Common myeloid progenitor, CD34-positive (primary cell): ENCODE data around the gene ALOX15B.

Experiments
- CTCF ChIA-PET: fragments of 350-600 bp; sonication (Branson Sonifier 250); formaldehyde crosslinking; loops from one replicate; lab custom pipeline; 2021; ENCODE audit warnings: antibody characterized with exemption; lab: Charles Lee
- POLR2A ChIA-PET: fragments of 350-600 bp; sonication (Branson Sonifier 250); formaldehyde crosslinking; loops from one replicate; lab custom pipeline; 2021; ENCODE audit warnings: antibody characterized with exemption; lab: Charles Lee
- DNase-seq, 3 donors: peaks; one replicate each; pipeline versions ENCODE4 v3.0.0 to v3.0.0-alpha.2; 2013
- H3K27ac ChIP-seq, 2 experiments: 1 replicate in 1 of 2; 2 replicates in 1 of 2; pipeline ENCODE4 v1.7.0; 2013; ENCODE audit warnings: inconsistent platforms in 2 of 2, low read length in 2 of 2, mild to moderate bottlenecking in 2 of 2, low read depth in 1 of 2, moderate library complexity in 1 of 2; ENCODE audit not compliant: severe bottlenecking in 2 of 2, insufficient read depth in 1 of 2, poor library complexity in 1 of 2
- H3K27me3 ChIP-seq, 5 experiments: replicated peaks in 2 of 5; 1 replicate in 3 of 5; 2 replicates in 2 of 5; pipeline versions ENCODE4 v1.6.1 to v1.7.0; 2013; ENCODE audit warnings: low read length in 4 of 5, mild to moderate bottlenecking in 2 of 5, moderate library complexity in 2 of 5, inconsistent platforms in 1 of 5; ENCODE audit not compliant: insufficient read depth in 5 of 5, control insufficient read depth in 4 of 5
- H3K36me3 ChIP-seq, 4 experiments: 1 replicate in 2 of 4; 2 replicates in 2 of 4; pipeline versions ENCODE4 v1.6.1 to v1.7.0; 2013; ENCODE audit warnings: low read length in 3 of 4, control low read depth in 1 of 4, mild to moderate bottlenecking in 1 of 4; ENCODE audit not compliant: control insufficient read depth in 4 of 4, insufficient read depth in 4 of 4
- H3K4me1 ChIP-seq, 4 experiments: 1 replicate in 3 of 4; 2 replicates in 1 of 4; pipeline versions ENCODE4 v1.6.1 to v1.7.1; 2013; ENCODE audit warnings: low read length in 3 of 4, mild to moderate bottlenecking in 3 of 4, control low read depth in 1 of 4, inconsistent platforms in 1 of 4, moderate library complexity in 1 of 4; ENCODE audit not compliant: control insufficient read depth in 4 of 4, insufficient read depth in 4 of 4; ENCODE audit errors: control extremely low read depth in 1 of 4
- H3K4me3 ChIP-seq, 7 experiments: 1 replicate in 4 of 7; 2 replicates in 3 of 7; pipeline versions ENCODE4 v1.5.1 to v1.7.0; 2013; ENCODE audit warnings: mild to moderate bottlenecking in 7 of 7, low read length in 6 of 7, moderate library complexity in 6 of 7, inconsistent platforms in 2 of 7, low read depth in 2 of 7, control low read depth in 1 of 7; ENCODE audit not compliant: insufficient read depth in 4 of 7, control insufficient read depth in 1 of 7; ENCODE audit errors: extremely low read depth in 1 of 7
- H3K9me3 ChIP-seq, 5 experiments: 1 replicate in 4 of 5; 2 replicates in 1 of 5; pipeline versions ENCODE4 v1.6.1 to v1.7.1; 2013; ENCODE audit warnings: low read length in 4 of 5, mild to moderate bottlenecking in 2 of 5, inconsistent platforms in 1 of 5, low read depth in 1 of 5, moderate library complexity in 1 of 5; ENCODE audit not compliant: control insufficient read depth in 4 of 5, insufficient read depth in 2 of 5; ENCODE audit errors: control extremely low read depth in 1 of 5
- WGBS: methylation state at CpG from one replicate; pipeline ENCODE4 v1.1.5; 2013; ENCODE audit not compliant: insufficient coverage; 5-methylcytosine and 5-hydroxymethylcytosine counted together

The ALOX15B gene

DNA sequence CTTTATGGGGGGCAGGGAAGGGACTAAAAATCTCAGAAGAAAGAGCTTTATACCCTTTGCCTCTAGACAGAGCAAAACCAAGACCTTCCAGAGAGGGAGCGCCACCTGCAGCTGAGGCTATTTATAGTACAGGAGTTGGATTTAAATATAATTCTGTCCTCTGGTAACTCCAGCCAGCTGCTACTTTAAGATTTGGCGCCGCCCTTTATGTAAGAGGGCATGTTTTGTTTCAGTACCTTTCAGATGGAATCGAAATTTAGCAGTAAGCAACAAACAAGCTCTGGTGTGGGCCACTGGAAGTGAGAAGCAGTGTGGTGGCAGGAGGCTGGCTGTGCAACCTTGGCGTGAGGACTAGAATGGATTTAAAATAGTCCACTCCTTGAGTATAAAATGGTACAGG, 41.7 kb upstream of the ALOX15B start:
- Histone ChIP-seq H3K27me3 (no peaks in the 10 kb centered on the region), H3K36me3 (no peaks in the 10 kb centered on the region), H3K4me3 (peak overlapping the region in 1 of 7 experiments; percentile 30), H3K9me3 (no peaks in the 10 kb centered on the region), H3K4me1 (peaks cover 4 to 20% (median 15%) of the 10 kb centered on the region in 4 experiments), H3K27ac (no peak overlapping the region)
- WGBS, result 16% methylated on average over 5 of the region's 5 CpGs
- DNase-seq, result peak; percentile 57 to 83 (median 81)
- CTCF ChIA-PET, result interaction anchor here (1.0 to 3.5 kb wide), 15 partner anchors 9 to 98 kb away, joined by 3 to 32 read pairs (median 5); no protein-coding TSS in a partner anchor
- POLR2A ChIA-PET, result interaction anchor here (1.0 kb wide), 1 partner anchor 127 kb away, joined by 3 read pairs; no protein-coding TSS in a partner anchor

DNA sequence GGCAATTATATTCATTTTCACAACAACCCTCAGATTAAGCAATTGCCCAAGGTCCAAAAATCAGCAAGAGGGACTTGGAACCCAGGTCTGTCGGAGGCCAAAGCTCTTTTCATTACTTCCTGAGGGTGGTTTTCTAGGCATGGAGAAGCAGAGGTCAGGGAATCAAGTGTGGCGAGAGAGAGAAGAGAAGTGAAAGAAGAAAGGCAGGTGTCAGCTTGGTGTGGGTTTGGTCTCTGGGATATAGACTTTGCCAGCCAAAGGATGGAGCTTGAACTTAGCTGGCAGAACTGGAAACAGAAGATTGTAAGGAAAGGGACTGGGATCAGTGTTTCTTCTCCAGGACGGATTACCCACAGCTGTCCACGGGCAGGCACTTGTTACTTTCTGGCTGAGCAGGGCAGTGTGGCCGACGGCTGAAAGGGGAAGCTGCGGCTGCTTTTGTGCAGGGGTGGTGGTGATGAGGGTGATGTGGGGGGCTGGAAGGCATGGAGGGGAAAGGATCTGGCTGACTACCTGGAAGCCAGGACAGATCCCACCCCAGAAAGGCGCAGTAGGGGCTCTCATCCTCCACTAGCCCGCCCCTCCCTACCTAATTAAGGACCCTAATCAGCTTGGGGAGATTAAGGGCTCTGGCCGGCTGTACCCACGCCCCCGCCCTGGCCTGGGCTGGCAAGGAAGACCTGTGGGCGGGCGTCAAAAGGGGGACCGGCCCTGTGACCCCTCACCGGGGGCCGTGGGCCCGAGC, 36.7 kb upstream of the ALOX15B start, which contains the start of gene GUCY2D:
GUCY2D (plus strand) TSS at position 640 of the 745 bp plus-strand sequence. CDS start 433 bp downstream, outside the sequence.
- H3K4me3 ChIP-seq, result peak within 1 kb of the TSS; percentile 31 to 72 (median 67)
- no peaks in the 10 kb centered on the region for H3K9me3 ChIP-seq
- ChIA-PET POLR2A (interaction anchor here (1.0 to 1.1 kb wide), 2 partner anchors 12 to 16 kb away, joined by 4 to 5 read pairs; no protein-coding TSS in a partner anchor), CTCF (interaction anchor here (0.6 to 2.3 kb wide), 11 partner anchors 9 to 86 kb away, joined by 3 to 26 read pairs (median 4); partner anchors contain the start of gene RNF227)
- H3K27ac ChIP-seq, result no peak within 1 kb of the TSS
- under 1% methylated on average over 16 of the region's 18 CpGs for WGBS
- H3K27me3 ChIP-seq, result peaks cover 0 to 6% (median 0%) of the 10 kb centered on the region in 5 experiments
- peaks cover 0 to 20% (median 20%) of the 10 kb centered on the region in 4 experiments for H3K4me1 ChIP-seq
- peak; percentile 45 to 89 (median 84) for DNase-seq
- no peaks in the 10 kb centered on the region for H3K36me3 ChIP-seq

DNA sequence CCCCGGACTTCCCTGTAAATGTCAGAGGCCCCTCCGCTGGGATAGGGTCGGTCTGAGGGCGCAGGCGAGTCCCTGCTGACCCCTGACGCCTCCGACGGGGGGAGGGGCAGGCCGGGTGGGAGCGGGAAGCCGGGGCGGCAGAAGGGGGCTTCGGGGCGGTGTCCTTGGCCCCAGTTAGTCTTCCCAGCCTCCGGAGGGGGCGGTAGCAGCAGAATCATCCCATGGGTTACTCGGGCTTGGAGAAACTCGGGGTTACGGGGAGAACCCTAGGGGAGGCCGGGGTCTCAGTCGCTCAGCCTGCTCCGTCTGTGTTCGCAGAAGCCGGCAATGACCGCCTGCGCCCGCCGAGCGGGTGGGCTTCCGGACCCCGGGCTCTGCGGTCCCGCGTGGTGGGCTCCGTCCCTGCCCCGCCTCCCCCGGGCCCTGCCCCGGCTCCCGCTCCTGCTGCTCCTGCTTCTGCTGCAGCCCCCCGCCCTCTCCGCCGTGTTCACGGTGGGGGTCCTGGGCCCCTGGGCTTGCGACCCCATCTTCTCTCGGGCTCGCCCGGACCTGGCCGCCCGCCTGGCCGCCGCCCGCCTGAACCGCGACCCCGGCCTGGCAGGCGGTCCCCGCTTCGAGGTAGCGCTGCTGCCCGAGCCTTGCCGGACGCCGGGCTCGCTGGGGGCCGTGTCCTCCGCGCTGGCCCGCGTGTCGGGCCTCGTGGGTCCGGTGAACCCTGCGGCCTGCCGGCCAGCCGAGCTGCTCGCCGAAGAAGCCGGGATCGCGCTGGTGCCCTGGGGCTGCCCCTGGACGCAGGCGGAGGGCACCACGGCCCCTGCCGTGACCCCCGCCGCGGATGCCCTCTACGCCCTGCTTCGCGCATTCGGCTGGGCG, 35.9 kb upstream of the ALOX15B start:
- Histone ChIP-seq H3K4me1 (peaks cover 0 to 17% (median 15%) of the 10 kb centered on the region in 4 experiments), H3K9me3 (no peaks in the 10 kb centered on the region), H3K36me3 (no peaks in the 10 kb centered on the region), H3K27ac (no peak overlapping the region), H3K27me3 (peaks cover 0 to 6% (median 0%) of the 10 kb centered on the region in 5 experiments), H3K4me3 (peak overlapping the region; percentile 31 to 72 (median 67))
- peak in 2 of 3 donors; percentile 32 to 34 for DNase-seq
- 42% methylated on average over 78 of the region's 92 CpGs for WGBS
- POLR2A ChIA-PET, result interaction anchor here (1.0 to 1.1 kb wide), 2 partner anchors 13 to 15 kb away, joined by 4 to 5 read pairs; no protein-coding TSS in a partner anchor
- CTCF ChIA-PET, result interaction anchor here (0.6 to 2.3 kb wide), 9 partner anchors 8 to 86 kb away, joined by 3 to 26 read pairs (median 5); partner anchors contain the start of gene RNF227

DNA sequence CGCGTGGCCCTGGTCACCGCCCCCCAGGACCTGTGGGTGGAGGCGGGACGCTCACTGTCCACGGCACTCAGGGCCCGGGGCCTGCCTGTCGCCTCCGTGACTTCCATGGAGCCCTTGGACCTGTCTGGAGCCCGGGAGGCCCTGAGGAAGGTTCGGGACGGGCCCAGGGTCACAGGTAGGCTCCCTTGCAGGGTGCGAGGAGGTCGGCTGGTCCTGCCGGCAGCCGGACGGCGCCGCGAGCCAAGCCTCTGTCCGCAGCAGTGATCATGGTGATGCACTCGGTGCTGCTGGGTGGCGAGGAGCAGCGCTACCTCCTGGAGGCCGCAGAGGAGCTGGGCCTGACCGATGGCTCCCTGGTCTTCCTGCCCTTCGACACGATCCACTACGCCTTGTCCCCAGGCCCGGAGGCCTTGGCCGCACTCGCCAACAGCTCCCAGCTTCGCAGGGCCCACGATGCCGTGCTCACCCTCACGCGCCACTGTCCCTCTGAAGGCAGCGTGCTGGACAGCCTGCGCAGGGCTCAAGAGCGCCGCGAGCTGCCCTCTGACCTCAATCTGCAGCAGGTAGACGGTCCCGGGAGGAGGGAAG, 35.2 kb upstream of the ALOX15B start:
- H3K27me3 ChIP-seq, result peaks cover 0 to 6% (median 0%) of the 10 kb centered on the region in 5 experiments
- CTCF ChIA-PET, result interaction anchor here (0.9 to 2.0 kb wide), 4 partner anchors 14 to 54 kb away, joined by 3 to 9 read pairs (median 3); no protein-coding TSS in a partner anchor

DNA sequence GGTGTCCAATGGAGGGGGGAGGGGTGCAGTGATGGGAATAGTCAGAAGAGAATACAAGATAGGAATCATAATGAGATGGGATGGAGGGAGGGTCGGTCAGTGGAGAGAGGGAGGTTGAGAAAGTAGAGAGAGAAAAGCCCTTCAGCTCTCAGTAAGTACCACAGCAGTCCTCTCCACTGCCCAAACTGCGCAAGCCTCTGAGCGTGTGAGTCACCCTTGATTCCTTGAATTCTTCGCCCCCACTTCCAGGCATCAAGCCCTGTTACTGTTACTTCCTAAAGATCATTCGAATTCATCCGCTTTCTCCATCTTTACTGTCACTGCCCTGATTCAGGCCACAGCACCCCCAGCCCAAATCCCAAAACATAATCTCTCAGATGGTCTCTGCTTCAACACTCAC, 34.0 kb upstream of the ALOX15B start:
- no peak for DNase-seq
- 98% methylated on average over 6 of the region's 6 CpGs for WGBS
- CTCF ChIA-PET, result interaction anchor here (0.8 to 2.0 kb wide), 9 partner anchors 9 to 72 kb away, joined by 3 to 9 read pairs (median 3); no protein-coding TSS in a partner anchor
- Histone ChIP-seq H3K4me3 (no peak overlapping the region), H3K9me3 (no peaks in the 10 kb centered on the region), H3K27me3 (peaks cover 0 to 6% (median 0%) of the 10 kb centered on the region in 5 experiments), H3K4me1 (peaks cover 0 to 17% (median 15%) of the 10 kb centered on the region in 4 experiments), H3K27ac (no peak overlapping the region), H3K36me3 (no peaks in the 10 kb centered on the region)
- POLR2A ChIA-PET, result no interaction called here

More for the DNA sequence above, 35.2 kb upstream of the ALOX15B start:
- H3K4me1 ChIP-seq, result peaks cover 0 to 17% (median 15%) of the 10 kb centered on the region in 4 experiments
- POLR2A ChIA-PET, result no interaction called here
- H3K36me3 ChIP-seq, result no peaks in the 10 kb centered on the region
- WGBS, result 97% methylated on average over 36 of the region's 44 CpGs
- no peak overlapping the region for H3K27ac ChIP-seq
- no peaks in the 10 kb centered on the region for H3K9me3 ChIP-seq
- DNase-seq, result no peak
- H3K4me3 ChIP-seq, result no peak overlapping the region

DNA sequence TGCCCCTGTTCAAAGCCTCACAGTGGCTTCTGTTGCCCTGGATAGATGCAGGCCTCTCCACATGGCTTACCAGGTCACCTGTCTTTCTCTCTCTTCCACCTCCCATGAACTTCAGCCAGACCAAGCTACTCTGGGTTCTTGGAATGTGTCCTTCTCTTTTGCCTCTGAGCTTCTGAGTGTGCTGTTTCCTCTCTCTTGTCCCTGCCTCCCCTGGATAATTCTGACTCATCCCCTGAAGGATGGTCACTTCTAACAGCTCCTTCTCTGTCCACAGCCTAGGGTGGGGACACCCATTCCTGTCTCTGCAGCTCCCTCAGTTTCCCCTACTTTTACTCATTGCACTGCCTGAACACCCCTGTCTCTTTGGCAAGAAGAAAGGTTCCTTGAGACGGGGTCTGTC, 33.5 kb upstream of the ALOX15B start:
- no peaks in the 10 kb centered on the region for H3K36me3 ChIP-seq
- peaks cover 0 to 17% (median 15%) of the 10 kb centered on the region in 4 experiments for H3K4me1 ChIP-seq
- no peak overlapping the region for H3K4me3 ChIP-seq
- DNase-seq, result no peak
- H3K9me3 ChIP-seq, result no peaks in the 10 kb centered on the region
- 86% methylated on average over 1 of the region's 1 CpG for WGBS
- POLR2A ChIA-PET, result no interaction called here
- H3K27me3 ChIP-seq, result peaks cover 0 to 6% (median 0%) of the 10 kb centered on the region in 5 experiments
- no peak overlapping the region for H3K27ac ChIP-seq
- CTCF ChIA-PET, result interaction anchor here (0.8 to 2.0 kb wide), 7 partner anchors 9 to 72 kb away, joined by 3 to 9 read pairs (median 3); no protein-coding TSS in a partner anchor
